Kidney epithelial cell (primary cell): ENCODE measurements around the gene H2BK1. TPM values are rescaled to one million over a fixed set of nuclear protein-coding genes. Genes with fewer than 3 reads are reported as not detected.

Experiments
- DNase-seq: peaks from one replicate; pipeline ENCODE4 v3.0.0-alpha.2; 2010; ENCODE audit warnings: low read depth
- H3K27me3 ChIP-seq: 2 replicates; pipeline ENCODE4 v1.6.0; 2011; ENCODE audit warnings: low read length; ENCODE audit not compliant: control insufficient read depth, insufficient read depth
- H3K36me3 ChIP-seq: 2 replicates; pipeline ENCODE4 v1.5.1; 2011; ENCODE audit warnings: low read length; ENCODE audit not compliant: control insufficient read depth, insufficient read depth
- H3K4me3 ChIP-seq: 2 replicates; pipeline ENCODE4 v1.5.1; 2011; ENCODE audit warnings: low read depth, mild to moderate bottlenecking, control low read depth, low read length
- total RNA-seq: library from RNA; depleted of rRNA; stranded (reverse); fragments of >200 nt; gene quantifications from 2 replicates; pipeline ENCODE4 v1.2.3, GENCODE V29; 2015
- TF ChIP-seq, protein P1 (sequence below): IDR thresholded peaks from 2 replicates; pipeline ENCODE4 v1.5.1; 2011; ENCODE audit warnings: mild to moderate bottlenecking, moderate library complexity, low read length, control low read depth, inconsistent platforms; ENCODE audit not compliant: insufficient read depth, poor library complexity, severe bottlenecking

Gene H2BK1
- total RNA-seq, 1 donor from 2014 or later, result not detected

DNA sequence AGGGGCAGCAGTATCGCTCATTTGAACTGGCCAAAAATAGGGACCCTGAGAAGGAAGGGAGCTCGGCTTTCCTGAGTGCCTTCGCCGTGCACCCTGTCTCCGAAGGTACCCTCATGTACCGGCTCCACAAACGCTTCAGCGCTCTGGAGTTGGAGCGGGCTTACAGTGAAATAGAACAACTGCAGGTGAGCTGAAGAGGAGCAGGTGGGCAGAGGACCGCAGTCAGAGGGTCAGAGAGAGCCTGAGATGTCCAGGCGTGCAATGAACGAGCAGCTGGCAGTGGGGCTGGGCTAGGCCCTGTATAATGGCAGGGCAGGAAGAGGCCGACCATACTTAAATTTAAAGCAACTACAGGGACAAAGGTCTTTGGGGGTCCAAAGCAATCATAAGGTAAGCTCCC, 26.1 kb upstream of the H2BK1 start:
- DNase-seq, result no peak
- no peaks in the 10 kb centered on the region for H3K27me3 ChIP-seq
- TF ChIP-seq, protein P1, sequence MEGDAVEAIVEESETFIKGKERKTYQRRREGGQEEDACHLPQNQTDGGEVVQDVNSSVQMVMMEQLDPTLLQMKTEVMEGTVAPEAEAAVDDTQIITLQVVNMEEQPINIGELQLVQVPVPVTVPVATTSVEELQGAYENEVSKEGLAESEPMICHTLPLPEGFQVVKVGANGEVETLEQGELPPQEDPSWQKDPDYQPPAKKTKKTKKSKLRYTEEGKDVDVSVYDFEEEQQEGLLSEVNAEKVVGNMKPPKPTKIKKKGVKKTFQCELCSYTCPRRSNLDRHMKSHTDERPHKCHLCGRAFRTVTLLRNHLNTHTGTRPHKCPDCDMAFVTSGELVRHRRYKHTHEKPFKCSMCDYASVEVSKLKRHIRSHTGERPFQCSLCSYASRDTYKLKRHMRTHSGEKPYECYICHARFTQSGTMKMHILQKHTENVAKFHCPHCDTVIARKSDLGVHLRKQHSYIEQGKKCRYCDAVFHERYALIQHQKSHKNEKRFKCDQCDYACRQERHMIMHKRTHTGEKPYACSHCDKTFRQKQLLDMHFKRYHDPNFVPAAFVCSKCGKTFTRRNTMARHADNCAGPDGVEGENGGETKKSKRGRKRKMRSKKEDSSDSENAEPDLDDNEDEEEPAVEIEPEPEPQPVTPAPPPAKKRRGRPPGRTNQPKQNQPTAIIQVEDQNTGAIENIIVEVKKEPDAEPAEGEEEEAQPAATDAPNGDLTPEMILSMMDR, result no peak
- H3K36me3 ChIP-seq, result peaks cover 2% of the 10 kb centered on the region
- H3K4me3 ChIP-seq, result no peak overlapping the region

DNA sequence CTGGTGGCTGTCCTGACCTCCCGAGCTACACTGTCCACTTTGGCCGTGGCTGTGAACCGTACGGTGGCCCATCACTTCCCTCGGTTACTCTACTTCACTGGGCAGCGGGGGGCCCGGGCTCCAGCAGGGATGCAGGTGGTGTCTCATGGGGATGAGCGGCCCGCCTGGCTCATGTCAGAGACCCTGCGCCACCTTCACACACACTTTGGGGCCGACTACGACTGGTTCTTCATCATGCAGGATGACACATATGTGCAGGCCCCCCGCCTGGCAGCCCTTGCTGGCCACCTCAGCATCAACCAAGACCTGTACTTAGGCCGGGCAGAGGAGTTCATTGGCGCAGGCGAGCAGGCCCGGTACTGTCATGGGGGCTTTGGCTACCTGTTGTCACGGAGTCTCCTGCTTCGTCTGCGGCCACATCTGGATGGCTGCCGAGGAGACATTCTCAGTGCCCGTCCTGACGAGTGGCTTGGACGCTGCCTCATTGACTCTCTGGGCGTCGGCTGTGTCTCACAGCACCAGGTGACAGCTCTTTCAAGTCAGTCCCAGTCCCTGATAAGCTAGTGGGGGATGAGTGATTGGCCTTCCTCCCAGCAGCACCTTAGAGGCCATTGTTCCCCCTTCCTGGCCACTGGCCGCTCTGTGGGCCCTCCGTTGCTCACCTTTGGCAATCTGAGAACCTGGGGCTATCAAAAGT, 25.0 kb upstream of the H2BK1 start:
- TF ChIP-seq, protein P1, result no peak
- no peaks in the 10 kb centered on the region for H3K27me3 ChIP-seq
- DNase-seq, result no peak
- H3K36me3 ChIP-seq, result peaks cover 2% of the 10 kb centered on the region
- H3K4me3 ChIP-seq, result no peak overlapping the region

DNA sequence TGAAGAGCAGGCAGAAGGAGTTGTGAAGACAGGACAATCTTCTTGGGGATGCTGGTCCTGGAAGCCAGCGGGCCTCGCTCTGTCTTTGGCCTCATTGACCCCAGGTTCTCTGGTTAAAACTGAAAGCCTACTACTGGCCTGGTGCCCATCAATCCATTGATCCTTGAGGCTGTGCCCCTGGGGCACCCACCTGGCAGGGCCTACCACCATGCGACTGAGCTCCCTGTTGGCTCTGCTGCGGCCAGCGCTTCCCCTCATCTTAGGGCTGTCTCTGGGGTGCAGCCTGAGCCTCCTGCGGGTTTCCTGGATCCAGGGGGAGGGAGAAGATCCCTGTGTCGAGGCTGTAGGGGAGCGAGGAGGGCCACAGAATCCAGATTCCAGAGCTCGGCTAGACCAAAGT, 23.5 kb upstream of the H2BK1 start:
- Histone ChIP-seq H3K27me3 (no peaks in the 10 kb centered on the region), H3K36me3 (peaks cover 2% of the 10 kb centered on the region), H3K4me3 (no peak overlapping the region)
- no peak for DNase-seq
- TF ChIP-seq, protein P1, result no peak

DNA sequence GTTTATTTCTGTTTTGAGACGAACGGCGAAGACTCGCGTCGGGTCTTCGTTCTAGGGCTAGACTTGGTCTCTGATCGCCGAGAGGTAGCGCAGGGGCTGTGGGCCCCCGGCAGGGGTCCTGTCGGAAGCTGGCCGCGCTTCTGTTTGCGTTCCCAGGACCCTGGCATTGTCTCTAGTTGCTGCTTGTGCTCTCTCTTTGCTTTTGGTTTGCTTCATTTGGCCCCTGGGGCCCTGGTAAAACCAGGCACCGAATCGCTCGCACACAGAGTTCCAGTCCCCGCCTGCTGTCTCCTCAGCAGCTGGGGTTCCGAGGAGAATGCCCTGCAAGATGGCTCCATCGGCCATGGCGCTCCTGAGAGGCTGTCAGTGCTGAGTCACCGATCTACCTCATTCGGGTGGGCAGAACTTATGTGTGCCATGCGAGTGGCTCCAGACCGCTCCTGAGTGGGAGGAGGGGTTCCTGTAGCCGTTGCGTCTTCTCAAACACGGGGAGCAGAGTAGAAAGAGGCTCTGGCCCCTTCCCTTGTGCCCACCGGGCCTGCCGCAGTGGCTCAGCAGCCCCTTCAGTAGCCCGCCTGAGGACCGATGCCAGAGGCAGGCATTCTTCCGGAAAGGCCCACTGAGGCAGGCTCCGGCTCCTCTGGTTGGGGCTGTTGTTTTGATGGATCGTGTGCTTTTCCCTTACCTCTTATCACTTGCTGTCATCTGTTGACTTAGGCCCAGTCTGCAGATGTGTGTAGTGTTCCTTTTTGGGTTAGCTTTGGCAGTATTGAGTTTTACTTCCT, 22.8 kb upstream of the H2BK1 start:
- peaks cover 1% of the 10 kb centered on the region for H3K36me3 ChIP-seq
- peak; percentile 63 for DNase-seq
- peak overlapping the region; percentile 73 for H3K4me3 ChIP-seq
- no peaks in the 10 kb centered on the region for H3K27me3 ChIP-seq
- TF ChIP-seq, protein P1, result no peak

DNA sequence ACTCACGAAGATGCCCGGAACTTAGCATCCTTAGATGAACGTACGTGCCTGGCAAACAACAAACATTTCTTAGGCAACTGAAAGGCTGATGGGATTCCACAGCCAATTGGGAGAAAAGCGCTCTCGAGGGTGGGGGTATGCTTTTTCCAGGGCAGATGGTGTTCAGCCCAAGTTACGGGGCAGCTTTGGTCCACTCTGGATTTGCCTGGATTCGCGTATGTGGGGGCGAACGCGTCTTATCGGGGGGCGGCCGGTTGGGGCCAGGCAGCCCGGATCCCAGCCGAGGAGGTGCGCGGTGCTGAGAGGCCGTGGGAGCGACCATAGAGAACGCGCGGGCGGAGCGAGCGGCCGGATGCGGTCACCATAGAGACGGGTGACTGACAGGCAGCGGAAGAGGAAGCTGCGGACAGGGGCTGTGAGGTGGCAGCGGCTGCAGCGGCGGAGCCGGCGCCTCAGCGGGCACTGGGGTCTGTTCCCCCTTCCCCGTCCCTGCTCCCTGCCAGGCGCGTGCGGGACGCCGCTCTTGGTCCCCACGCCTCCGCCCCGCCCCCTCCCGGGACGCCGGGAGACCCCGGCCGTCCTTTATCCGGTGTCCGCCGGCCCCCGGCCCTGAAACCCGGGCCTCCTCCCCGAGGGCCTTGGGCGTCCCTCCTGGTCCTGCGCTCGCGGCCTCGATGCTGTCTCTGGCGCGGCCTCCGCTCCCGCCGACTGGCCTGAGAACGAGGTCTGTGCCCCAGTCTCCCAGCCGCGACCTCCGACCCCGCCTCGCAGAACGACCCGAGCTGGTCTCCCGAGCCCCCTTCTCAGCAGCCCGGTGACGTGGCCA, 22.0 kb upstream of the H2BK1 start, which contains the start of gene CHPF2:
CHPF2 (plus strand) TSS at position 393 of the 826 bp plus-strand sequence. CDS start 1,529 bp downstream, outside the sequence.
- DNase-seq, result peak; percentile 52
- Histone ChIP-seq H3K4me3 (peak within 1 kb of the TSS; percentile 73), H3K27me3 (no peaks in the 10 kb centered on the region), H3K36me3 (peaks cover 1% of the 10 kb centered on the region)
- TF ChIP-seq, protein P1, result no peak
